GM18520 (cell line): Measurements from ENCODE around the gene TNFRSF25.
"Not testable (repeated sequence)": the region's sequence is repeated elsewhere in the genome, so short reads cannot be mapped to it uniquely, and the experiment has no call there.

ENCODE experiments used
- ATAC-seq: cut with Tn5 transposase; IDR thresholded peaks from one replicate; pipeline ENCODE4 v1.9.1; 2021; ENCODE audit not compliant: unreplicated experiment

The TNFRSF25 gene

GRCh38 chr1:6437012-6437700 lies 28.8 kb downstream of the TNFRSF25 start:
- ATAC-seq = not testable (repeated sequence)

GRCh38 chr1:6436277-6436676 lies 29.7 kb downstream of the TNFRSF25 start:
- ATAC-seq = not testable (repeated sequence)

GRCh38 chr1:6435547-6435946 lies 30.4 kb downstream of the TNFRSF25 start:
- ATAC-seq = no peak

GRCh38 chr1:6435129-6435528 lies 30.8 kb downstream of the TNFRSF25 start:
- no peak for ATAC-seq

- ATAC-seq = no peak
Observed at GRCh38 chr1:6434186-6434585, 31.8 kb downstream of the TNFRSF25 start.

- ATAC-seq = not testable (repeated sequence)
Observed at GRCh38 chr1:6431645-6432579, 34.1 kb downstream of the TNFRSF25 start.

GRCh38 chr1:6429660-6430411 lies 36.1 kb downstream of the TNFRSF25 start:
- ATAC-seq = not testable (repeated sequence)

- not testable (repeated sequence) for ATAC-seq
Observed at GRCh38 chr1:6428453-6428852, 37.5 kb downstream of the TNFRSF25 start.

GRCh38 chr1:6427441-6428390 lies 38.3 kb downstream of the TNFRSF25 start:
- no peak for ATAC-seq

GRCh38 chr1:6426972-6427350 lies 39.0 kb downstream of the TNFRSF25 start:
- no peak for ATAC-seq

GRCh38 chr1:6426277-6426971 lies 39.5 kb downstream of the TNFRSF25 start:
- no peak for ATAC-seq

- no peak for ATAC-seq
Observed at GRCh38 chr1:6425658-6426057, 40.3 kb downstream of the TNFRSF25 start.

- ATAC-seq = no peak
Observed at GRCh38 chr1:6424619-6425593, 41.1 kb downstream of the TNFRSF25 start, which contains the start of gene ESPN. TSS of gene ESPN (plus strand) at chr1:6424776. CDS start at chr1:6424956, 180 bp downstream.

- no peak for ATAC-seq
Observed at GRCh38 chr1:6424000-6424565, 41.9 kb downstream of the TNFRSF25 start.

- ATAC-seq = no peak
Observed at GRCh38 chr1:6423321-6423999, 42.5 kb downstream of the TNFRSF25 start.

- ATAC-seq = no peak
Observed at GRCh38 chr1:6421266-6421665, 44.7 kb downstream of the TNFRSF25 start.

- no peak for ATAC-seq
Observed at GRCh38 chr1:6420454-6421042, 45.4 kb downstream of the TNFRSF25 start.
